GM19372 (cell line): Measurements from ENCODE around the gene ACAD8.

Experiments used
- ATAC-seq: cut with Tn5 transposase; IDR thresholded peaks from one replicate; pipeline ENCODE4 v1.9.1; 2021; ENCODE audit warnings: mild to moderate bottlenecking, low read depth, moderate library complexity; ENCODE audit not compliant: unreplicated experiment

Gene ACAD8

DNA sequence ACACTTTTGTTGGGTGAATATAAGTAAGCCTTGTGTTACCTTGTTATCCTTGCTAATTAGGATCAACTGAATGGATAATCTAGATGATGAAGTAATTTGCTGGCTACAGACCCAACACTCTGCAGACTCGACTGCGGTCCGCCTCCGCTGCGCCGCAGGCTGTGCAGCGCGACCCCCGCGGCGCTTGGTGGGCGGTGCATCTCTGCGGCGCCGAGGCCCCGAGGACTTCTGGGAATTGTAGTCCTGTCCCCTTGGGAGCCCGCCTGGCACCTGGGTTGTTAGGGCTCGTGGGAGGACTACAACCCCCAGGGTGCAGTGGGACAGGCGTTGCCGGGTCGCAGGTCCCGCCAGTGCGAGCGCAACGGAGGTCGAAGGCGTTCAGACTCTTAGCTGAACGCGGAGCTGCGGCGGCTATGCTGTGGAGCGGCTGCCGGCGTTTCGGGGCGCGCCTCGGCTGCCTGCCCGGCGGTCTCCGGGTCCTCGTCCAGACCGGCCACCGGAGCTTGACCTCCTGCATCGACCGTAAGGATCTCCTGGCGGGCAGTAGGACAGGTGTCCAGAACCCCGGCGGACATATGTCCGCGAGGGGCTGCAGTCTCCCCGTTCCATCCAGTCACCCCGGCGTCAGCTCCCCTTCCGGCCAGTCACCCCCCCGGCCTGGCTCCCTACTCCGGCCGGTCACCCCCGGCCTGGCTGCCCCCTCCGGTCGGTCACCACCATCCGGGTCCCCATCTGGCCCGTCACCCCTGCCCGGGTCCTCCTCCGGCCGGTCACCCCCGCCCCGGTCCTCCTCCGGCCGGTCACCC is at the start of gene ACAD8, which contains the start of gene THYN1:
Gene ACAD8, plus strand, starts transcription at position 381 of the 806 bp plus-strand sequence. Its CDS starts 33 bp downstream, at position 414.
Gene THYN1, minus strand, starts transcription at position 165 of the 806 bp plus-strand sequence. CDS start 470 bp downstream, outside the sequence.
- peak; percentile 98 for ATAC-seq

DNA sequence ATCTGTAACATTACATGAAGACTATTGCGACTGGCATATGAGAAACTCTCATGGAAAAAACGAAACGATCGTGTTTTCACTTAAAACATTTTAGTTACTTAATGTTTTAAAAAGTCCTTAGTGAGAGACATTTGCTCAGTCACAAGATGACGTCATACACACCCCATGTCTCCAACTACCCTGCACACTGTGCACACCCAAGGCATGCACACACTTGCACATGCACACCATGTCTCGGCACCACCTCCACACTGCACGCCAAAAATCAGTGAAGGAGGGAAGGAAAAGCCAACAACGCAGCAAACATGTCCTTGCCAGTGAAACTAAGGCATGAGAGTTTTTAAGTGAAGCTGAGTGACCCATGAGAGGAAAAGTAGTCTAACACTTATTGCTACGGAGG is 47.6 kb upstream of the ACAD8 start:
- no peak for ATAC-seq

DNA sequence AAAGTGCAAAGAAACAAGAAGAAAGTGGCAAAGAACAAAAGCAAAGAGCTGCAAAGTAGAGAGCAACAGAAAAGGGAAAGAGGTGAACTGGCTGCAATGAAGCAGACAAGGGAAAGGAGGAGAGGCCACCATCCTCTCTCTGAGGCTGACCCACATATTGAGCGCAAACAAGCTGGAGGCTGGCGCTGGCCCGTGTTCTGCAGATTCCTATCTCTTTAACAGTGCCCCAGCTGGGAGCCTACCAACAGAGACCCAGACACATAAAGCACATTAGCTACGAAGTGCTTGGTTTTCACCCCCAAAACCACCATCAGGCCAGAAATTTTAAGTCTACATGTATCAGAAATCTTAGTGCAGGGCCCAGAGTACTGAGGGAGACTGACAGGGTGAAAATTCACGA is 47.2 kb upstream of the ACAD8 start:
- ATAC-seq, result no peak

DNA sequence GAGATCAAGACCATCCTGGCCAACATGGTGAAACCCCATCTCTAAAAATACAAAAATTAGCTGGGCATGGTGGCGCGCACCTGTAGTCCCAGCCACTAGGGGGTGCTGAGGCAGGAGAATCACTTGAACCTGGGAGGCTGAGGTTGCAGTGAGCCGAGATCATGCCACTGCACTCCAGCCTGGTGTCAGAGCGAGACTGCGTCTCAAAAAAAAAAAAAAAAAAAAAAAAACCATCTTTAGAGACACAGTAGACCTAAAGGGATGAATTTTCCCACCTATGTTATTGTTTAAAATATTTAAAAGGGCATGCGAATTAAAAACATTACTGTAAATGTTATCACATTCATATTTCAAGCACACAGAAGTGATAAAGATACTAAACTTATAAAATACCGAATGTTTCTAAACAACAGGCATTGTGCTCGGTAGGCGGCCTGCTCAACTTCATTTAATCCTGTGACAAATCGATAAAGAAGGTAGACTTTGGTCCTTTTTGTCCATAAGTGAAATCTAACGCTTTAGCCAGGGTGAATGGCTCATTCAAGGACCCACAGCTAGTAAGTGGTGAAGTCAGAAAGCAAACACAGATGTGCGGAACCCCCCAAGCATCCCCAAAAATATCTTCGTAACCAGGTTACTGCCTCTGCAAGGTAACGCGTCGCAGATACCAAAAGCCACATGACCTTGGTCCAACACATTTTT is 45.7 kb upstream of the ACAD8 start:
- ATAC-seq, result no peak

DNA sequence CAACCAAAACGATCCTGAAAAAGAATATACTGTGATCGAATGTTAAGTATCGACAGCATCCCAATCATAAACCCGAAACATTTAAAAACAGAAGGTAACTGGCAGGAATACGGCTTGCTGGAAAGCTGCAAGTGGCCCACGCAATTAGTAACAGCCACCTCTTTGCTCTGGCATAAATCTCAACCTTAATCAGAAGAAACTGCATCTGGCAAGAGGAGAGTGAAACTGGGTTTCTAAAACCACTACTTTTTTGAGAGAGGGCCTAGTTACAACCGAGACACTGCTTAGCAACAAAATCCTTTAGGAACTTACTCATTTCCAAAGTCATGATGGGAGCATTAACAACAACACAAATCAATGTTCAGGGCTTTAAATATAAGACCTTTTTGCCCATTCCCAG is 37.5 kb upstream of the ACAD8 start:
- no peak for ATAC-seq

DNA sequence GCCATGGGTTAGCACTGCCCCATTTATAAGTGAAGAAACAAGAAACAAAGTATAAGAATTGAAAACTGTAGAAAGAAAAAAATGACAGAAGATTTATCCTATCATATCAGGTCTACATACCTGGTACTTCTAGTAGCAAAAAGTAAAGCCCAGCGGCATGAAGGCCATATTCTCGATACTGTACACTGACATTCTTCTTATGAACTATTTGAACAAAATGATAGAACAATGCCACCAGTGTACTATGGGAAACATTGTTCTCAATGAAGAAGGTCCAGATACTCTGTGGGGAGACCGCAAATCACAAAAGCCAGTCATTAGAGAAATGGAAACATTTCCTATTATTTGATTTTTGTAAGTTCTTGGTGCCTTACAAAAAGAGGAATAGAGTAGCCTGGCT is 36.6 kb upstream of the ACAD8 start:
- ATAC-seq, result no peak

DNA sequence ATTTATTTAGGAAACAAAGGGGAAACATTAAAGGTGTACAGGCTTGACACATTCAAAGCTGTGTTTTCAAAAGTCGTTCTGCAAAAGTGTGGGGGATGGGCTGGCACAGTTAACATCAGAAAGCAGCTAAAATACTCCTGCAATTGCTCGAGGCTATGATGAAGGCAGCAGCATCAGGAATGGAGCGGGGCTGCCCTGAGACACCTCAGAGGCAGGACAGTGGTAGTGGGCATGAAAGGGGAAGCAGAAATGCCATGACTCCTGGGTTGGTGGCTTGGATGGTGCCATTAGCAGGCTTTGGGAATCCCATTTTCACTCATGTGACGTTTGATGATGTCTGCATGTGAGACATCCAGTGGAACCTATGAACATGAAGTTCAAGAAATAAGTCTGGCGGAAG is 30.2 kb upstream of the ACAD8 start:
- no peak for ATAC-seq

DNA sequence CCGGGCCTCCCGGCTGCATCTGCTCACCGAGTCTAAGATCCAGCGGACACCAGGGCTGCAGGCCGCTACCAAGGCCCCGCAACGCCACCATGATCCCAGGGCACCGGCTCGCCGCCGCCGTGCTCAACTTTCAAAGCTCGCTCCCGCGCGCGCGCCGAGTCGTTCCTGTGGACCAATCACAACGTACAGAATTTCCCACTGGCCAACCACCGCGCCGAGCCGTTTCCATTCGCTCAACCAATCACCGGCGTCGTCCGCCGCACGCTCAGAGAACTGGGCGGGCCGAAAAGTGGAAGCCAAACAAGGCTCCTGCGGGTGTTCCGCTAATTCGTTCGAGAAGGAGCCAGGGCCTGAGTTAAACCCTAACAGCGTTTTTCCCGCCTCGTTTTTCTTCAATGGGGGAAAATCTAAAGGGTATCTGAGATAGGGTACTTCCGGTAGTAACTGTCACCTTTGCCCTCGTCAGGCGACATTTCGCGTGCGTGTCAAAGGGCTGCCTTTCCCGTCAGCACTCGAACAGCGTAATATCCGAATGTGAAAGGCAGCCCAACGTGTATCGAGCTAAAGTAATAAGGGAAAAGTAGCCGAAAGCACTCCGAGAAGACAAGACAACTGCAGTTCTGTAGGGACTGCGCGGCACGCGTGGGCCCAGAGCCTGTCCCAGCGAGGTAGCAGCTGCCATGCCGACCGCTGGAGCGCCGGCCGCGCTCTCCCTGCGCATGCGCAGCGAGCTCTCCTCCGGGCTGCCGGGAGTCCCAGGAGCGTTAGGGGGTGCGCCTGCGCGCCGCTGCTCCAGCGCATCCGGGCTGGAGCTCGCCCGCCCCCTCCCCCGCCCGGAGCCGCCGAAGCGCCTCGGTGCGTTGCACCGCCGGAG is 29.3 kb upstream of the ACAD8 start, which contains the start of the genes NCAPD3 and VPS26B:
Gene NCAPD3, minus strand, starts transcription at position 132 of the 874 bp plus-strand sequence. Its CDS starts 41 bp downstream, at position 91.
Gene VPS26B, plus strand, starts transcription at position 836 of the 874 bp plus-strand sequence. CDS start 452 bp downstream, outside the sequence.
- peak; percentile 72 for ATAC-seq

DNA sequence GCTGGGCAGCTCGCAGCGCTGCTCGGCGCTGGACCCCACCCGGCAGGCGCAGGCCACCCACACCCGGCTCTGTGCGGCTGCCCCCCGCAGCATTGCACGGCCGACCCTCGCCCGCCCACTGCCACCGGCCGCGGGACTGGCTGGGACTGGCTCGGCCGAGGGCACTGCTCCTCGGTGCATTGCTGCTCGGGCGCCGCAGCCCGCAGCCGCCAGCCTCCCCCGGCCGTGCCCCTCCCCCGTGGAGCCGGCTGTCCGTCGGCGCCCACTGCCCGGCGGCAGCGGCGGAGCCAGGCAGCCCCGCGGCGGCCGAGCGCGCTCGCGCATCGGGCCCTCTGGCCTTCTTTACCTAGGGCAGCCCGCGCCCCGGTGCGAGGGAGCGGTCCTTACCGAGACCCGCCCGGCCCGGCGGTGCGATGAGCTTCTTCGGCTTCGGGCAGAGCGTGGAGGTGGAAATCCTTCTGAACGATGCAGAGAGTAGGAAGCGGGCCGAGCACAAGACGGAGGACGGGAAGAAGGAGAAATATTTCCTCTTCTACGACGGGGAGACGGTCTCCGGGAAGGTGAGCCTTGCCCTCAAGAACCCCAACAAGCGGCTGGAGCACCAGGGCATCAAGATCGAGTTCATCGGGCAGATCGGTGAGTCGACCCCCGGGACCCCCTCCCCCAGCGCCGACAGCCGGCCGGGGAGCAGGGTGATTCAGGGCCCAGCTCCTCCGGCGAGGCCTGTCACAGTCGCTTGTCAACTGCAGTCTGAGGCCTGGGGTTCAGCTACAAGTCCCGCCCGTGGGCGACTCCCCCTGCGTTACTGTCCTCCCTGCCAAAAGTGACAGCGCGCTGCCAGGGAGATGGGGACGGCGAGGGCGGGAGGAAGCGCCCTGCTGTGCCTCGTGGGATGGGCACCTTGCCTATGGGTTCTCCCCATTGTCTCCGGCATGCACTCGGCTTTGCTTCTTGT is 28.4 kb upstream of the ACAD8 start:
- peak; percentile 18 for ATAC-seq

DNA sequence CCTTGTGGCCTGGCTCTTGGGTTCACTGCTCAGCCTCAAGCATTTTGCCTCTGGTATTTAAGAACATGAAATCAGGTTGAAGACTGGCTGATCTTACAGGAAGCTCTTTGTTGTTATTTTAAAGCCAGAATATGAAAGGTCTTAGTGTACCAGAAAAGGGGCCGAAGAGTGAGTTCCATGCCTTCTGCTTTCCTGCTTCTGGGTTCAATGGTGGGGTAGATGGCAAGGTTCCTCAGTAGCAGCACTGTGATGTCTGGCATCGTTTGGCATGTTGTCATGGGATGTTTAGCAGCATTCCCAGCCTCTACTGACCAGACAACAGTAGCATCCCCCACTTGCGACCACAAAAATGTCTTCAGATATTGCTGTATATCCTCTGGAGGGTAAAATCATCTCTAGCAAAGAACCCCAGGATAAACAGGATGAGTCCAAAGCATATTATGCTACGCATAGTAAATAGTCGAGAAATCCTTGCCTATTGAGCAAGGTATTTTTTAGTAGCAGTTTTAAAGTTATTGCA is 26.5 kb upstream of the ACAD8 start:
- ATAC-seq, result no peak

DNA sequence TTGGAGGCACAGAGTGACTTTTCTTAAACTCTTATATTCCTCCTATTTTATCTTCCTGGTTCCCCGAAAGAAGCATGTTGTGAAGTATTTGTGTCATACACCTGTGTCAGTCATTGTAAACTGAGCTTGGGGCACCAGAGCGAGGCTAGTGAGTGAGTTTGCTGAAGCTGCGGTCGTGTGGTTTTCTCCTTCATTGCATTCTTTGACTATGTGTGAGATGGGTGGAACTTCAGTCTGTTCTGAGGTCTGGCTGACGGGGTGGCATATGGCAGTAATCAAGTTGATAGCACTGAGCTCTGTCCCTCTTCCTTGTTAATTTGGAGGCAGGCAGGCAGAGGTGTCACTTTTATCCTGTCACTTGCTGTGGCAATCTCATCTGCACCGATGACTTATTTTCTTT is 24.7 kb upstream of the ACAD8 start:
- ATAC-seq, result peak; percentile 46

DNA sequence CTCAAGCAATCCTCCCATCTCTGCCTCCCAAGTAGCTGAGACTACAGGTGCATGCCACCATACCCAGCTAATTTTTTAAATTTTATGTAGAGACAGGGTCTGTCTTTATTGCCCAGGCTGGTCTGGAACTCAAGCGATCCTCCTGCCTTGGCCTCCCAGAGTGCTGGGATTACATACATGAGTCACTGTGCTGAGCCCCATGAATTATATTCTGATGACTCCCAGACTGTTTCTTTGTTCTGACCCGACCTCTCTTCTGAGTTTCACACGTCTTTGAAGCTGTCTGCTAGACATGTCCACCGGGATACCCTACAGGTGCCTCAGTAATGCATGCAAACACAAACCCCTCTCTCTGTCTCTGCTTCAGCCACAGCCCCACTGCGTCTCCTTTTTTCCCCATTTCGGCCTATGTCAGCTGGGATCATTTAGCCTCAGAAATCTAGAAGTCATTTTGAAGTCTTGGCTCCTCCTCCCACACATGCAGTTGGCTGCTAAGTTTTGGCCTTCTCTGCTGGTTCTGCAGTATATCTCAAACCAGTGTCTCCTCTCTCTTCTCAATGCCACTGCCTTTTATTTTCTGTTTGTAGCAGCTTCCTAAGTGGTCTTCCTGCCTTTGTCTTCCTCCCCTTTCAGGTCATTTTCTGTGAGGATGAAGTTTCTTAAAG is 24.1 kb upstream of the ACAD8 start:
- no peak for ATAC-seq

DNA sequence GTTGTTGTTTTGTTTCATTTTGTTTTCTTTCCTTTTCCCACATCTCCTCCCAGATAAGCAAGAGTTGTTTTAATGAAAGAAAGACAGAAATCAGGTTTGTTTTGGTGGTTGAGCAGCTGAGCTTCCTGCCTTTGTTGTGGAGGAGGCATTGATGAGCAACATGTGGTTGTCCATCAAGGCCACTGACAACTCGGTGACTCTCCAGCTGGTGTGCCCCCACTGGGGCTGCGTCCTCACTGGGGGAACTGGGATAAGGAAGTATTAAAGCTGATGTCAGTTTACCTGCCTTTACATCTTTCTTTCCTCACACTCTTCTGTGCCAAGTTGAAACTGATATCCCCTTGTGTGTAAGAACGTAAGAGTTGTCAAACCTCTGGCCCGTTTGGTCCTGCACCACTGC is 23.0 kb upstream of the ACAD8 start:
- no peak for ATAC-seq

DNA sequence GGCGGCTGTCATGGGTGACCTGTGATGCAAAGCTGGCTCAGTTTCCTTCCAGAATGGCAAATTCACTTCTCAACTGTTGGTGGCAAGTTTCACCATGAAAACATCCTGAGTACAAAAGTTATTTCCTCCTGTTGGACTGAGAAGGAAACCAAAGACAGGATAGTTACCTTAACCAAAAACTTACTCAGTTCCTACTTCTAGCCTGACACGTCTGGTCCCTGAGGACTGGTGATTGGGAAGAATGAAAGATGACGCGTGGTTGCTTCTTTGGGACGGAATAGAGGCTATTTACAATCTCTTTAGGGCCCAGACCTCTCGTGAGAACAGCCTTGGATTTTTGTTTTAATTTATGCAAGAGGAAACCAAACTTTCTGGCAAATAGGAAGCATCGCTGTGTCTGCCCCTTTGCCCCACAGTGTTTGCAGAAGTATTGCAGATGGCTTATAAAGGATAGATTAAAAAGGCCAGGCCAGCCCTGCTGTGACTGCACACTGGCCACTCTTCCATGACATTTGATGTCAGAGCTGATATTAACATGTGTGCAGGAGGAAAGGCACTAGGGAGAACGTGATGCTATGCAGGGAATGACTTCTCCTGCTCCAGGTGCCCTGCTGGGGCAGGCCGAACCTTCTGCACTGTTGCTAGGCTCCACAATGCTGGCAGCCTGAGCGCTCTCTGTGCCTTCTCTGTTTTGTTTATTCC is 21.3 kb upstream of the ACAD8 start:
- ATAC-seq, result no peak

DNA sequence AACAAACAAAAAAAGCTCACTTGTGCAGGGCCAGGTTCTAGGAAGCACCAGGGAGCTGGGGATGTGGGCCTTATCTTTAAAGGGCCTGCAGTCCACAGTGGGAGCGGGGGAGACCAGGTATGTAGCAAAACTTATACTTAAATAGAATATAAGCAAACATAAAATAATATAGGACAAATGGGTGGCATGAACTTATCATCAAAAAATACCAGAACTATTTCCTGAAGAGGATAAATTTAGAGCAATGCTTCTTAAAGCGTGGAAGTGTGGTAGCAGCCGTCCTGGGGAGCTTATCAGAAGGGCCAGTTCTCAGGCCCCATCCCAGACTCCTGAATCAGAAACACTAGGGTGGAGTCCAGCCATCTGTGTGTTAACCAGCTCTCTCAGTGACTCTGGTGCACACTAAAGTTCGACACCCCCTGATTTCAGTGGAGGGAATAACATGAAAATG is 19.6 kb upstream of the ACAD8 start:
- no peak for ATAC-seq

DNA sequence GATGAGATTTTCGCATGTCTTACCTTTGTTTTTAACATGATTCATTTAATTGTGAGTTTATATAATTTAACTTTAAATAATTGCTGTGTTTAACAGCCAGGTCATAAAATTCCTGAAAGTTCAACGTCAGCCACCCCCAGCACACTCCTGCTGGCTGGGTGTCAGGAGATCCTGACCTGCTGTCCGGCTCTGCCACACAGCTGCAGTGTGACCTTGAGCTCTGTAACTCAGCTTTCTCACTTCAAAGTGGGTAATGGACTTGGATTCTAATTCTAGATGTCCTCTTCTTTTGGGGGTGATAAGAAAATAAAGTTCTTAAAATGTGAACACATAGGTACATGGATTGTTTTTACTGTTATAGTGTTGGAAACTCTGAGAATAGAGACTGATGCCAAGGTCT is 18.0 kb upstream of the ACAD8 start:
- ATAC-seq, result no peak

DNA sequence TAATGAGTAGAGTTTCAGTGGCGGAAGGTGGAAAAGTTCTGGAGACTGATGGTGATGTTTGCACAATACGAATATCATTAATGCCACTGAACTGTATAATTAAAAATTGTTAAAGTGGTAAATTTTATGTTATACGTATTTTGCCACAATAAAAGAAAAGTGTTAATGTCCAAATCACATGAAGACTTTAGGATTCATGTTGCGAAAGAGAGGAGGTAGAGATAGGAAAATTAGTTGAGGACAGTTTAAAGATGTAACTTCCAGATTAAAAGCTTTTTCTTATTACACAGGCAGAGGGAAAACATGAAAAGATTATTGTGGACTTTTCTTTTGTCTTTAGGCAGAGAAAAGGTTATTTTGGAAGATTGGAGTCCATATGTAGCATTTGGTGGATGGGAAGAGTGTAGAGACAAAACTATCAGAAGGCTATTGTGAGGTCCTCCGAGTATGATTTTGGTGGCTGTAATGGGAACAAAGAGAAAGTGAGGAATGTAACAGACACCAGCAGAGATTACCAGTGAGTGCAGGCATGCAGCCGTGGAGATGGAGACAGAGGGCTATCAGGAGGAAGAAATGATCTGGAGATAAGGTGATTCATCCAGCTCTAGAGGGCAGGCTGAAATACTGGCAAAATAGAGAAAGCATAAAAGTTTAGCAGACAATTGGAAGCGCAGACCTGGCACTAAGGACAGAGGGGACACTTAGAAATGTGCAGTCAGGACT is 16.4 kb upstream of the ACAD8 start:
- no peak for ATAC-seq
